ENCODE data around the gene TTC7B. TPM values are rescaled to one million over a fixed set of nuclear protein-coding genes. Genes with fewer than 3 reads are reported as not detected.

The TTC7B gene
- total and polyA plus RNA-seq, 2 of the 8 experiments (the other 6 are each of a cell fraction or from before 2014, with no cell fraction given), result 23.7 to 34.0 TPM

- no peak for TF ChIP-seq BRCA1 (IDR thresholded peaks at IDR 0.05; ENCODE audit: low read depth, low read length)
- no peak for TF ChIP-seq SIX5 (IDR thresholded peaks at IDR 0.05; ENCODE audit: low read depth, low read length)
- TF ChIP-seq TCF12 (IDR thresholded peaks at IDR 0.05; ENCODE audit: low read depth, low read length), result no peak
- no peak for TF ChIP-seq CBX8 (IDR thresholded peaks at IDR 0.05; ENCODE audit: borderline replicate concordance, low read depth, low read length)
- no peak for TF ChIP-seq JUN (IDR thresholded peaks at IDR 0.05; ENCODE audit: low read depth, low read length)
- no peak for TF ChIP-seq SUZ12 (IDR thresholded peaks at IDR 0.05; ENCODE audit: low read length)
- no peak for TF ChIP-seq SP4 (IDR thresholded peaks at IDR 0.05; ENCODE audit: low read length)
Observed at GRCh38 chr14:90504643-90505042, 311.6 kb downstream of the TTC7B start (continued).
